GM23248 (cell line): ENCODE results near the gene C7orf25.

Source experiments
- EZH2 ChIP-seq: fragments of 200-600 bp; sonication (generic); IDR thresholded peaks from 2 replicates; pipeline ENCODE4 v1.6.1; 2018; ENCODE audit warnings: antibody characterized with exemption, mild to moderate bottlenecking; ENCODE audit not compliant: insufficient read depth, poor library complexity, severe bottlenecking
- EZH2phosphoT487 ChIP-seq: fragments of 200-600 bp; sonication (generic); IDR thresholded peaks from 2 replicates; pipeline ENCODE4 v1.6.1; 2018; ENCODE audit warnings: antibody characterized with exemption, moderate library complexity, mild to moderate bottlenecking, low read depth; ENCODE audit not compliant: insufficient read depth

- TF ChIP-seq EZH2 (no peak), EZH2phosphoT487 (no peak)
Measured at GRCh38 chr7:42929449-42929848, 17.6 kb upstream of the C7orf25 start.
